ENCODE data around the gene ADAR. TPM values are rescaled to one million over a fixed set of nuclear protein-coding genes. Genes with fewer than 3 reads are reported as not detected.
"Not testable (repeated sequence)": the region's sequence is repeated elsewhere in the genome, so short reads cannot be mapped to it uniquely, and the experiment has no call there.

ADAR gene, protein sequence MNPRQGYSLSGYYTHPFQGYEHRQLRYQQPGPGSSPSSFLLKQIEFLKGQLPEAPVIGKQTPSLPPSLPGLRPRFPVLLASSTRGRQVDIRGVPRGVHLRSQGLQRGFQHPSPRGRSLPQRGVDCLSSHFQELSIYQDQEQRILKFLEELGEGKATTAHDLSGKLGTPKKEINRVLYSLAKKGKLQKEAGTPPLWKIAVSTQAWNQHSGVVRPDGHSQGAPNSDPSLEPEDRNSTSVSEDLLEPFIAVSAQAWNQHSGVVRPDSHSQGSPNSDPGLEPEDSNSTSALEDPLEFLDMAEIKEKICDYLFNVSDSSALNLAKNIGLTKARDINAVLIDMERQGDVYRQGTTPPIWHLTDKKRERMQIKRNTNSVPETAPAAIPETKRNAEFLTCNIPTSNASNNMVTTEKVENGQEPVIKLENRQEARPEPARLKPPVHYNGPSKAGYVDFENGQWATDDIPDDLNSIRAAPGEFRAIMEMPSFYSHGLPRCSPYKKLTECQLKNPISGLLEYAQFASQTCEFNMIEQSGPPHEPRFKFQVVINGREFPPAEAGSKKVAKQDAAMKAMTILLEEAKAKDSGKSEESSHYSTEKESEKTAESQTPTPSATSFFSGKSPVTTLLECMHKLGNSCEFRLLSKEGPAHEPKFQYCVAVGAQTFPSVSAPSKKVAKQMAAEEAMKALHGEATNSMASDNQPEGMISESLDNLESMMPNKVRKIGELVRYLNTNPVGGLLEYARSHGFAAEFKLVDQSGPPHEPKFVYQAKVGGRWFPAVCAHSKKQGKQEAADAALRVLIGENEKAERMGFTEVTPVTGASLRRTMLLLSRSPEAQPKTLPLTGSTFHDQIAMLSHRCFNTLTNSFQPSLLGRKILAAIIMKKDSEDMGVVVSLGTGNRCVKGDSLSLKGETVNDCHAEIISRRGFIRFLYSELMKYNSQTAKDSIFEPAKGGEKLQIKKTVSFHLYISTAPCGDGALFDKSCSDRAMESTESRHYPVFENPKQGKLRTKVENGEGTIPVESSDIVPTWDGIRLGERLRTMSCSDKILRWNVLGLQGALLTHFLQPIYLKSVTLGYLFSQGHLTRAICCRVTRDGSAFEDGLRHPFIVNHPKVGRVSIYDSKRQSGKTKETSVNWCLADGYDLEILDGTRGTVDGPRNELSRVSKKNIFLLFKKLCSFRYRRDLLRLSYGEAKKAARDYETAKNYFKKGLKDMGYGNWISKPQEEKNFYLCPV
- total RNA-seq, result 148 and 165 TPM in 2 replicates
- long read RNA-seq, partial matches to known transcripts, result 35 of 50 reads
- long read RNA-seq, other reads (novel, unspliced or antisense), result 14 of 50 reads

DNA sequence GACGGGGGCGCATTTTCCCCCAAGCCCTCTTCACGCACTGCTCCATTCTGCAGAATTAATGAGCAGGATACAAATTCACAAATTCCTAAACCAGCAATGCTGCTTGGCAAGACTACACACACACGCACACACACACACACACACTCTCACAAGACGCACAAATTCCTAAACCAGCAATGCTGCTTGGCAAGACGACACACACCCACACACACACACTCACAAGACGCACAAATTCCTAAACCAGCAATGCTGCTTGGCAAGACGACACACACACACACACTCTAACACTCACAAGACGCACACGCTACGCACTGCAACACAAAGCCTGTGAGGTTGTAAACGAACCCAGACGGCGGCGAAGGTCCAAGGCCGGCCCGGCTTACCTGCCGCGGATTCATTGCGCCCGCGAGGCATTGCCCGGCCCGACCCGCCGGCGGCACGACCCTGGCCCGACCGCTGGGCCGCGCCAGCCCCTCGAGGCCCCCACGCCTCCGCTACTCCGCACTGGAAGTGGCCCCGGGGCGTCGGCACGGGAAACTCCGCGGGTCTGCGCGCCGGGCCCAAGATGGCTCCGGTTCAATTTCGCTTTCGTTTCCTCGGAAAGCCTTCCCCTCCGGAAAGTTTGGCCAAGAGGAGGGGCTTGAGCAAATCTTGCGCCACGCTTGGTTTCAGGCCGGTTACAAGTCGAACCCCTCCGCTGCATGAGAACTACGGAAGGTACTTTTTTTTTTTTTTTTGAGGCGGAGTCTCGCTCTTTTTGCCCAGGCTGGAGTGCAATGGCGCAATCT, at the start of gene ADAR:
TSS of gene ADAR (minus strand) at position 578 of the 788 bp plus-strand sequence. CDS start at position 398, 180 bp downstream.
- H3K9me3 Mint-ChIP-seq, result no peaks in the 10 kb centered on the region
- peak within 1 kb of the TSS; percentile 93 for H3K4me3 Mint-ChIP-seq
- peak; percentile 59 for DNase-seq (ENCODE audit: low read depth, low spot score)
- no peak for TF ChIP-seq CTCF (conservative IDR thresholded peaks at IDR 0.05)
- H3K27me3 Mint-ChIP-seq (ENCODE audit: low read depth), result no peaks in the 10 kb centered on the region
- H3K4me1 Mint-ChIP-seq, result peaks cover 68% of the 10 kb centered on the region
- peak within 1 kb of the TSS; percentile 98 for H3K27ac Mint-ChIP-seq (ENCODE audit: unreplicated experiment)
- H3K36me3 Mint-ChIP-seq (ENCODE audit: low read depth), result peaks cover 5% of the 10 kb centered on the region

DNA sequence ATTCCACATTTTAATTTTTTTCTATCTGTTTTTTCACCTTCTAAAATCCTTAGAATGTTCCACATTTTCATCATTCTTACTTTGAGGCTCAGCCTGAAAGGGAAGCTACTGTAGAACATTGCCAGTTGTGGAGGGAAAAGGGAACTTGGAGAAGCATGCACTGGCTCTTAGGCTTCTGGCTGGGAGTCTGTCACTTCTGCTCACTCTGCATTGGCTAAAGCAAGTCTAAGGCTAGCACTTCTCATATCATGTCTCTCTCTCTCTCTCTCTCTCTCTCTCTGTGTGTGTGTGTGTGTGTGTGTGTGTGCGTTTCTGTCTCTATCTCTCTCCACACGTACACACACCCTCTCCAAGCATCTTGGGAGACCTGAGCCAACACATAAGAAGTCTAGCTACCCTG, 49.6 kb upstream of the ADAR start:
- H3K27ac Mint-ChIP-seq (ENCODE audit: unreplicated experiment), result no peak overlapping the region
- no peak overlapping the region for H3K4me3 Mint-ChIP-seq
- H3K4me1 Mint-ChIP-seq, result no peaks in the 10 kb centered on the region
- TF ChIP-seq CTCF (conservative IDR thresholded peaks at IDR 0.05), result no peak
- H3K9me3 Mint-ChIP-seq, result no peaks in the 10 kb centered on the region
- H3K36me3 Mint-ChIP-seq (ENCODE audit: low read depth), result no peaks in the 10 kb centered on the region
- no peak for DNase-seq (ENCODE audit: low read depth, low spot score)
- peaks cover 47% of the 10 kb centered on the region for H3K27me3 Mint-ChIP-seq (ENCODE audit: low read depth)

DNA sequence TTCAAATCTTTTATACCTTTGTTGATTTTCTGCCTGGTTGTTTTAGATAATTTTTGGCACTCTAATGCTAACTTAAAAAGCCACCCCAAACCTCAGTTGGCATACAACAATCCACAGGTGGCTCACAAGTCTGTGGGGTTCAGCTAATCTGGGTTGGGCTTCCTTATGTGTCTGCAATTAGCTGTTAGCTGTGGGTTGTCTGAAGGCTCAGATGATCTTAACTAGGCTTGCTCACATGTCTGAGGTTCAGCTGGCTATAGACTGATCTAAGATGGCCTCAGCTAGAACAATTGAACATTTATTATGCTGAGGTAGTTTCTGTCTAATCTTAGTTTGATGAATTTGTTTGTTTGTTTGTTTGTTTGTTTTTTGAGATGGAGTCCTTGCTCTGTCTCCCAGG, 44.9 kb upstream of the ADAR start:
- Mint-ChIP-seq H3K4me1 (no peaks in the 10 kb centered on the region), H3K4me3 (no peak overlapping the region), H3K27ac (ENCODE audit: unreplicated experiment) (no peak overlapping the region), H3K9me3 (peaks cover 2% of the 10 kb centered on the region), H3K36me3 (ENCODE audit: low read depth) (no peaks in the 10 kb centered on the region), H3K27me3 (ENCODE audit: low read depth) (peaks cover 38% of the 10 kb centered on the region)
- TF ChIP-seq CTCF (conservative IDR thresholded peaks at IDR 0.05), result no peak
- no peak for DNase-seq (ENCODE audit: low read depth, low spot score)

DNA sequence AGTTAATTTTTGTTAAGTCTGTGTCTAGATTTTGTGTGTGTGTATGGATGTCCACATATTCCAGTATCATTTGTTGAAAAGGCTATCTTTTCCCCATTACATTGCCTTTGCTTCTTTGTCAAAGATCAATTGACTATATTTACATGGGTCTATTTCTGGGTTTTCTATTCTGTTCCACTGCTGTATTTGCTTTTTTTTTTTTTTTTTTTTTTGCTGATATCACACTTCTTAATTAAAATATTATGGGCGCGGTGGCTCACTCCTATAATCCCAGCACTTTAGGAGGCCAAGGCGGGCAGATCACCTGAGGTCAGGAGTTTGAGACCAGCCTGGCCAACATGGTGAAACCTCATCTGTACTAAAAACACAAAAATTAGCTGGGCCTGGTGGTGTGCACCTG, 36.7 kb upstream of the ADAR start:
- H3K27ac Mint-ChIP-seq (ENCODE audit: unreplicated experiment); H3K4me1 Mint-ChIP-seq; H3K27me3 Mint-ChIP-seq (ENCODE audit: low read depth): not testable (repeated sequence)

DNA sequence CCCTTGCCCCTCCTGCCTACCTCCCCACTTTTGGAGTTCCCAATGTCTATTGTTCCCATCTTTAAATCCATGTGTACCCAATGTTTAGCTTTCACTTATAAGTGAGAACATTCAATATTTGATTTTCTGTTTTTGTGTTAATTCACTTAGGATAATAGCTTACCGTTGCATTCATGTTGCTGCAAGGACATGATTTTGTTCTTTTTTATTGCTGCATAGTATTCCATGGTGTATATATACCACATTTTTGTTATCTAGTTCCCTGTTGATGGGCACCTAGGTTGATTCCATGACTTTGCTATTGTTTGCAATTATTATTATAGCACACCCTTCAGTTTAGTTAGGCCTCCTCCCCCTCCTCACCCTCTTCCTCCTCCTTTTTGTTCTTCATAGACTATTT, 33.5 kb upstream of the ADAR start:
- Mint-ChIP-seq H3K36me3 (ENCODE audit: low read depth) (peaks cover 6% of the 10 kb centered on the region), H3K27ac (ENCODE audit: unreplicated experiment) (no peak overlapping the region)
- no peak for TF ChIP-seq CTCF (conservative IDR thresholded peaks at IDR 0.05)

More for the DNA sequence above, 36.7 kb upstream of the ADAR start:
- not testable (repeated sequence) for DNase-seq (ENCODE audit: low read depth, low spot score); H3K36me3 Mint-ChIP-seq (ENCODE audit: low read depth); H3K4me3 Mint-ChIP-seq; H3K9me3 Mint-ChIP-seq

More for the DNA sequence above, 33.5 kb upstream of the ADAR start:
- H3K4me1 Mint-ChIP-seq, result no peaks in the 10 kb centered on the region
- DNase-seq (ENCODE audit: low read depth, low spot score), result no peak
- peaks cover 9% of the 10 kb centered on the region for H3K9me3 Mint-ChIP-seq
- H3K4me3 Mint-ChIP-seq, result no peak overlapping the region
- peaks cover 10% of the 10 kb centered on the region for H3K27me3 Mint-ChIP-seq (ENCODE audit: low read depth)

Data from neural crest cell (in vitro differentiated cells).